GM23338 (cell line): ENCODE measurements around the gene CEP250.

ENCODE experiments used
- CREB1 ChIP-seq: fragments of 250-450 bp; sonication (Bioruptor Pico); IDR thresholded peaks from 2 replicates; pipeline ENCODE4 v1.5.0; 2020; ENCODE audit warnings: low read depth, mild to moderate bottlenecking, moderate library complexity
- CTCF ChIP-seq, 2 experiments: fragments of 200-600 bp in 1 of 2; sonication (generic) in 1 of 2; conservative IDR thresholded peaks; 2 replicates each; pipeline versions ENCODE4 v1.5.1 to v1.6.1; 2016 to 2017; ENCODE audit warnings: antibody characterized with exemption in 2 of 2, low read depth in 2 of 2, mild to moderate bottlenecking in 2 of 2, moderate library complexity in 1 of 2
- ETS1 ChIP-seq: IDR thresholded peaks from 2 replicates; pipeline ENCODE4 v1.6.1; 2016; ENCODE audit warnings: antibody characterized with exemption
- EZH2 ChIP-seq: fragments of 200-600 bp; sonication (generic); IDR thresholded peaks from one replicate; pipeline ENCODE4 v1.8.0; 2017; ENCODE audit warnings: antibody characterized with exemption, mild to moderate bottlenecking, low read depth; ENCODE audit not compliant: unreplicated experiment
- EZH2phosphoT487 ChIP-seq: fragments of 200-600 bp; sonication (generic); IDR thresholded peaks from one replicate; pipeline ENCODE4 v1.8.1; 2018; ENCODE audit warnings: antibody characterized with exemption; ENCODE audit not compliant: unreplicated experiment
- JUNB ChIP-seq: IDR thresholded peaks from one replicate; pipeline ENCODE4 v1.6.1; 2016; ENCODE audit warnings: antibody characterized with exemption; ENCODE audit not compliant: unreplicated experiment
- NANOG ChIP-seq: IDR thresholded peaks from 2 replicates; pipeline ENCODE4 v1.6.1; 2016; ENCODE audit warnings: antibody characterized with exemption, borderline replicate concordance
- POLR2AphosphoS5 ChIP-seq: IDR thresholded peaks from 2 replicates; pipeline ENCODE4 v1.6.1; 2016; ENCODE audit warnings: antibody characterized with exemption, low read depth
- REST ChIP-seq: IDR thresholded peaks from one replicate; pipeline ENCODE4 v1.6.1; 2018; ENCODE audit warnings: antibody characterized with exemption; ENCODE audit not compliant: unreplicated experiment
- STAT1 ChIP-seq: IDR thresholded peaks from one replicate; pipeline ENCODE4 v1.6.1; 2016; ENCODE audit warnings: antibody characterized with exemption; ENCODE audit not compliant: unreplicated experiment
- ZNF114 ChIP-seq: fragments of 250-450 bp; sonication (Bioruptor Pico); IDR thresholded peaks from 2 replicates; pipeline ENCODE4 v1.5.0; 2020; ENCODE audit warnings: mild to moderate bottlenecking, moderate library complexity
- ZNF331 ChIP-seq: fragments of 250-450 bp; sonication (Bioruptor Pico); IDR thresholded peaks from 2 replicates; pipeline ENCODE4 v1.5.0; 2020; ENCODE audit warnings: low read depth, mild to moderate bottlenecking, moderate library complexity
- ZNF462 ChIP-seq: fragments of 250-450 bp; sonication (Bioruptor Pico); IDR thresholded peaks from 2 replicates; pipeline ENCODE4 v1.5.0; 2020; ENCODE audit warnings: mild to moderate bottlenecking, moderate library complexity

- TF ChIP-seq CTCF (conservative IDR thresholded peaks at IDR 0.05; ENCODE audit: low read depth in 2 of 2) (peak; percentile 85 to 99), EZH2phosphoT487 (no peak), POLR2AphosphoS5 (peak; percentile 39; the same call in 1 of the 2 replicates), JUNB (no peak), ZNF331 (no peak), EZH2 (no peak), NANOG (no peak), REST (no peak), STAT1 (no peak), CREB1 (CRISPR knock-in tag) (no peak), ETS1 (no peak), ZNF114 (CRISPR knock-in tag) (no peak), ZNF462 (CRISPR knock-in tag) (no peak)
Measured at GRCh38 chr20:35447082-35447789, 8.2 kb upstream of the CEP250 start.
